GM23248 (cell line): ENCODE measurements around the gene ANXA11.

Source experiments
- EZH2 ChIP-seq: fragments of 200-600 bp; sonication (generic); IDR thresholded peaks from 2 replicates; pipeline ENCODE4 v1.6.1; 2018; ENCODE audit warnings: antibody characterized with exemption, mild to moderate bottlenecking; ENCODE audit not compliant: insufficient read depth, poor library complexity, severe bottlenecking
- EZH2phosphoT487 ChIP-seq: fragments of 200-600 bp; sonication (generic); IDR thresholded peaks from 2 replicates; pipeline ENCODE4 v1.6.1; 2018; ENCODE audit warnings: antibody characterized with exemption, moderate library complexity, mild to moderate bottlenecking, low read depth; ENCODE audit not compliant: insufficient read depth

DNA sequence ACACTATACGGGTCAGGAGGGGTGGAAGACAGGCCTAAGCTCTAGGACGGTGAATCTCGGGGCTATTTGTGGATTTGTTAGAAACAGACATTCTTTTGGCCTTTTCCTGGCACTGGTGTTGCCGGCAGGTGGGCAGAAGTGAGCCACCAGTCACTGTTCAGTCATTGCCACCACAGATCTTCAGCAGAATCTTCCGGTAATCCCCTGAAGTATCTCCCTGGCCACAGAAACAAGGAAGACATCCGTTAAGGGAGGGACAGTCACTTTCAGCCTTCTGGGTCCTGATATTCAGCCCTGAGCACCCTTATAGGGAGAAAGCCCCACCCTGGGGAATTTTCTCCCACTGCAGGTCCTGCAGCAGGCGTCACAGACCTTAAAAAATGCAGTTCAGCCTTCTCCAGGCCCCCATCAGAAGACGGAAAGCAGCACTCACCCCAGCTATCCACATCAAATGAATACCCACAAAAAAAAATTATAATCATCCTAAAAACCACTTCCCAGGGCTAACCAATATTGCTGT is 49.6 kb downstream of the ANXA11 start:
- TF ChIP-seq EZH2 (no peak), EZH2phosphoT487 (no peak)
